Measurements from ENCODE around the gene CSTA. TPM values are rescaled to one million over a fixed set of nuclear protein-coding genes. Genes with fewer than 3 reads are reported as not detected.

CSTA gene
- total RNA-seq, 6 donors from 2014 or later, result 6.0 to 40.5 (median 16.4) TPM

GRCh38 chr3:122382888-122383666 lies 58.0 kb downstream of the CSTA start, which contains the start of gene MIX23:
MIX23 (minus strand) TSS chr3:122383231; CDS start chr3:122383224, 7 bp downstream.
- 1% methylated on average over 28 to 31 of the region's 31 CpGs for WGBS, 2 donors
- DNase-seq (peak; percentile 86 to 89), ATAC-seq (ENCODE audit: low FRiP score in 2 of 2) (peak; percentile 94 to 95)
- Histone ChIP-seq H3K36me3 (no peaks in the 10 kb centered on the region), H3K9me3 (no peaks in the 10 kb centered on the region), H3K27me3 (no peaks in the 10 kb centered on the region), H3K4me1 (peaks cover 9 to 25% (median 15%) of the 10 kb centered on the region in 4 donors), H3K4me3 (peak within 1 kb of the TSS; percentile 39 to 91 (median 66)), H3K27ac (peak within 1 kb of the TSS; percentile 87 to 92 (median 89))
- peak in 2 of 4 donors; percentile 29 to 50 for TF ChIP-seq POLR2A (IDR thresholded peaks at IDR 0.05)
- peak; percentile 45 to 59 for TF ChIP-seq POLR2AphosphoS5 (IDR thresholded peaks at IDR 0.05)
- TF ChIP-seq, protein P1, sequence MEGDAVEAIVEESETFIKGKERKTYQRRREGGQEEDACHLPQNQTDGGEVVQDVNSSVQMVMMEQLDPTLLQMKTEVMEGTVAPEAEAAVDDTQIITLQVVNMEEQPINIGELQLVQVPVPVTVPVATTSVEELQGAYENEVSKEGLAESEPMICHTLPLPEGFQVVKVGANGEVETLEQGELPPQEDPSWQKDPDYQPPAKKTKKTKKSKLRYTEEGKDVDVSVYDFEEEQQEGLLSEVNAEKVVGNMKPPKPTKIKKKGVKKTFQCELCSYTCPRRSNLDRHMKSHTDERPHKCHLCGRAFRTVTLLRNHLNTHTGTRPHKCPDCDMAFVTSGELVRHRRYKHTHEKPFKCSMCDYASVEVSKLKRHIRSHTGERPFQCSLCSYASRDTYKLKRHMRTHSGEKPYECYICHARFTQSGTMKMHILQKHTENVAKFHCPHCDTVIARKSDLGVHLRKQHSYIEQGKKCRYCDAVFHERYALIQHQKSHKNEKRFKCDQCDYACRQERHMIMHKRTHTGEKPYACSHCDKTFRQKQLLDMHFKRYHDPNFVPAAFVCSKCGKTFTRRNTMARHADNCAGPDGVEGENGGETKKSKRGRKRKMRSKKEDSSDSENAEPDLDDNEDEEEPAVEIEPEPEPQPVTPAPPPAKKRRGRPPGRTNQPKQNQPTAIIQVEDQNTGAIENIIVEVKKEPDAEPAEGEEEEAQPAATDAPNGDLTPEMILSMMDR (IDR thresholded peaks at IDR 0.05), result peak in 2 of 6 experiments; percentile 6 to 11
- TF ChIP-seq EP300 (IDR thresholded peaks at IDR 0.05), result no peak

GRCh38 chr3:122383771-122384697 lies 59.0 kb downstream of the CSTA start, which contains the start of gene FAM162A:
FAM162A (plus strand) TSS chr3:122384182; CDS start chr3:122384266, 84 bp downstream.
- 0 to 1% methylated on average over 26 to 43 of the region's 52 CpGs for WGBS, 2 donors
- H3K27me3 ChIP-seq, result no peaks in the 10 kb centered on the region
- no peaks in the 10 kb centered on the region for H3K36me3 ChIP-seq
- ATAC-seq (ENCODE audit: low FRiP score in 2 of 2) (peak; percentile 99), DNase-seq (peak; percentile 97 to 100)
- peak within 1 kb of the TSS; percentile 39 to 91 (median 66) for H3K4me3 ChIP-seq
- H3K9me3 ChIP-seq, result no peaks in the 10 kb centered on the region
- H3K27ac ChIP-seq, result peak within 1 kb of the TSS; percentile 87 to 92 (median 89)
- TF ChIP-seq POLR2AphosphoS5 (IDR thresholded peaks at IDR 0.05) (peak; percentile 90 to 97), POLR2A (IDR thresholded peaks at IDR 0.05) (peak in 3 of 4 donors; percentile 78 to 94 (median 90)), EP300 (IDR thresholded peaks at IDR 0.05) (no peak)
- TF ChIP-seq, protein P1 (IDR thresholded peaks at IDR 0.05), result peak; percentile 52 to 81 (median 68)
- H3K4me1 ChIP-seq, result peaks cover 9 to 25% (median 15%) of the 10 kb centered on the region in 4 donors

- Histone ChIP-seq H3K4me1 (peaks cover 1 to 15% (median 8%) of the 10 kb centered on the region in 4 donors), H3K4me3 (no peak overlapping the region), H3K9me3 (no peaks in the 10 kb centered on the region), H3K36me3 (no peaks in the 10 kb centered on the region), H3K27me3 (no peaks in the 10 kb centered on the region), H3K27ac (no peak overlapping the region)
- 88 to 97% methylated on average over 3 of the region's 3 CpGs for WGBS, 2 donors
- ATAC-seq (ENCODE audit: low FRiP score in 2 of 2), result no peak
- DNase-seq, result no peak
- no peak for TF ChIP-seq EP300 (IDR thresholded peaks at IDR 0.05)
- TF ChIP-seq POLR2AphosphoS5 (IDR thresholded peaks at IDR 0.05), result no peak
- TF ChIP-seq, protein P1 (IDR thresholded peaks at IDR 0.05), result no peak
- no peak for TF ChIP-seq POLR2A (IDR thresholded peaks at IDR 0.05)
Observed at GRCh38 chr3:122387709-122388108, 62.7 kb downstream of the CSTA start.

- Histone ChIP-seq H3K27me3 (no peaks in the 10 kb centered on the region), H3K36me3 (no peaks in the 10 kb centered on the region), H3K4me3 (no peak overlapping the region), H3K9me3 (no peaks in the 10 kb centered on the region), H3K27ac (no peak overlapping the region), H3K4me1 (peaks cover 0 to 14% (median 8%) of the 10 kb centered on the region in 4 donors)
- ATAC-seq (ENCODE audit: low FRiP score in 2 of 2), result no peak
- TF ChIP-seq POLR2A (IDR thresholded peaks at IDR 0.05) (no peak), EP300 (IDR thresholded peaks at IDR 0.05) (no peak), POLR2AphosphoS5 (IDR thresholded peaks at IDR 0.05) (no peak)
- TF ChIP-seq, protein P1 (IDR thresholded peaks at IDR 0.05), result no peak
- no peak for DNase-seq
Observed at GRCh38 chr3:122389197-122389596, 64.1 kb downstream of the CSTA start.
